Thyroid gland (tissue), 4 donors: ENCODE measurements around the gene MRAS.

Experiments used
- POLR2A ChIP-seq, 2 donors: fragments of 450-650 bp; IDR thresholded peaks; one replicate each; pipeline ENCODE4 v1.6.1; 2017; ENCODE audit warnings: antibody characterized with exemption in 2 of 2, mild to moderate bottlenecking in 2 of 2, moderate library complexity in 1 of 2
- TF ChIP-seq, protein P1 (sequence below), 6 experiments: fragments of 200-600 bp in 3 of 6; fragments of 450-650 bp in 3 of 6; sonication (generic) in 3 of 6; IDR thresholded peaks; one replicate each; pipeline ENCODE4 v1.5.1; 2016 to 2019; ENCODE audit warnings: antibody characterized with exemption in 6 of 6, mild to moderate bottlenecking in 2 of 6, inconsistent platforms in 1 of 6, moderate library complexity in 1 of 6

DNA sequence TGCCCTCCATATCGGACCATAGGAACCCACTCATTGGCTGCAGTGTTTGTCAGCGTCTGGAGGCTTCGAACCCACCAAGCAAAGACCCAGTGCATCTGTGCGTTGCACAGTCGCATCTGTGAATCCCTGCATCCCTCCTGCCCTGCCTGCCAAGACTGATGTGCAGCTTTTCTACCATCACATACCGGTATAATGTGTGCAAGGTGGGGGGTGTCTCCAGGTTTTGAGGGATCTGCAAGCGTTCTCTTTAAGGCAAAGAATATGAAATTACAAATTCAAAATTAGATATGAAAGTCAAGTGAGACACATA lies 18.4 kb upstream of the MRAS start:
- TF ChIP-seq, protein P1, sequence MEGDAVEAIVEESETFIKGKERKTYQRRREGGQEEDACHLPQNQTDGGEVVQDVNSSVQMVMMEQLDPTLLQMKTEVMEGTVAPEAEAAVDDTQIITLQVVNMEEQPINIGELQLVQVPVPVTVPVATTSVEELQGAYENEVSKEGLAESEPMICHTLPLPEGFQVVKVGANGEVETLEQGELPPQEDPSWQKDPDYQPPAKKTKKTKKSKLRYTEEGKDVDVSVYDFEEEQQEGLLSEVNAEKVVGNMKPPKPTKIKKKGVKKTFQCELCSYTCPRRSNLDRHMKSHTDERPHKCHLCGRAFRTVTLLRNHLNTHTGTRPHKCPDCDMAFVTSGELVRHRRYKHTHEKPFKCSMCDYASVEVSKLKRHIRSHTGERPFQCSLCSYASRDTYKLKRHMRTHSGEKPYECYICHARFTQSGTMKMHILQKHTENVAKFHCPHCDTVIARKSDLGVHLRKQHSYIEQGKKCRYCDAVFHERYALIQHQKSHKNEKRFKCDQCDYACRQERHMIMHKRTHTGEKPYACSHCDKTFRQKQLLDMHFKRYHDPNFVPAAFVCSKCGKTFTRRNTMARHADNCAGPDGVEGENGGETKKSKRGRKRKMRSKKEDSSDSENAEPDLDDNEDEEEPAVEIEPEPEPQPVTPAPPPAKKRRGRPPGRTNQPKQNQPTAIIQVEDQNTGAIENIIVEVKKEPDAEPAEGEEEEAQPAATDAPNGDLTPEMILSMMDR (IDR thresholded peaks at IDR 0.05) = no peak
- no peak for TF ChIP-seq POLR2A (IDR thresholded peaks at IDR 0.05)
